Activated CD4-positive, alpha-beta T cell treated with anti-CD3 and anti-CD28 coated beads, Interleukin-2, amount 50 U/mL, for 24 hours (primary cell): ENCODE measurements around the gene C12orf43.
A peak's percentile ranks its signal among the peaks of the same experiment; 100 is the strongest.

Experiments
- DNase-seq, 2 donors: peaks; one replicate each; pipeline ENCODE4 v3.0.0-alpha.2; 2020; ENCODE audit warnings: low read depth in 1 of 2, low spot score in 1 of 2

The C12orf43 gene

DNA sequence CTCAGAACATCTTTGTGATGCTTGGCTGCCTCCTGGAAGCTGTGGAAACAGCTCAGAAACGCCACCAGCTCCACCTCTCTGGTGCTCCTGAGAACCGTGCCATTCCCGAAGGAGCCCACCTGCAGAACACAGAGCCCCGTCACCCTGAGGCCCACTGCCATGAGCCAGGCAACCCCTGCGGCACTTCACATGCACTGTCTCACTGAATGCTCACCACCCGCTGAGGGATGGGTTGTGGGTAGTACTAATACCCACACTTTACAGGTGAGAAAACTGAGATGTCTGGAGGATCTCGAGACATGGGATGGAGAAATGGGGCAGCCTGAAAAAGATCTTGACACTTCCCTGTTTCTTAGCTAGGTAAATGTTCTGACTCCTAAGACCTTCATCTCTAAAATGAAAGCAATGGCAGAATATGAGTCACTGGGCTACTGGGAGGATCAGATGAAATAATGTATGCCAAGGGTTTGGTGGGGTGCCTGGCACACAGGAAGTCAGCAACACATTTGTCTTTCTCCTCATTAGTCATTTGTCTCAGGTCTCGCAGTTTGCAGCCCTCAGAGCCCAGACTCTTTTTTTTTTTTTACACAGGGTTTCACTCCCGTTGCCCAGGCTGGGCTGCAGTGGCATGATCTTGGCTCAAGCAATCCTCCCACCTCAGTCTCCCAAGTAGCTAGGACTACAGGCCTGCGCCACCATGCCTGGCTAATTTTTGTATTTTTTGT is 17.5 kb upstream of the C12orf43 start:
- DNase-seq: peak in 1 of 2 donors; percentile 59

DNA sequence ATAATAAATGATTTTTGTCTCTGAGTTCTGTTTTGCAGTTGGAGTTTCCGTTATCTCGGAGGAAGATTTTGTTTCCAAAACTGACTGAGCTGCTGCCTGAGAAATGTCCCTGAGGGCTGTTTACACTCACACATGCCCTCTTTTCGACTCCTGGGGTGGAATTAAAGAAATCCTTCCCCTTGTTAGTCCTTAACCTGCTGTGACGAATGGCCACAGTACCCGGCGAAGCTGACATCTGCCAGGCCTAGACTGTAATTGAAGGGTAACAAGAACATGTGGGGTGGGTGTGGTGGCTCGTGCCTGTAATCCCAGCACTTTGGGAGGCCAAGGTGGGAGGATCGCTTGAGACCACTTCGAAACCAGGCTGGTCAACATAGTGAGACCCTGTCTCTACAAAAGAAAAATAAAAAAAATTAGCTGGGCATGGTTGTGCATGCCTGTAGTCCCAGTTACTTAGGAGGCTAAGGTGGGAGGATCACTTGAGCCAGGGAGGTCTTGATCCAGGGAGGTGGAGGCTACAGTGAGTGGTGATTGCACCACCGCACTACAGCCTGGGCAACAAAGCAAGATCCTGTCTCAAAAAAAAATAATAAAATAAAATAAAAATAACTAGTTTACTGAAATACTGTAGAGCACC is 14.4 kb upstream of the C12orf43 start:
- DNase-seq: no peak

DNA sequence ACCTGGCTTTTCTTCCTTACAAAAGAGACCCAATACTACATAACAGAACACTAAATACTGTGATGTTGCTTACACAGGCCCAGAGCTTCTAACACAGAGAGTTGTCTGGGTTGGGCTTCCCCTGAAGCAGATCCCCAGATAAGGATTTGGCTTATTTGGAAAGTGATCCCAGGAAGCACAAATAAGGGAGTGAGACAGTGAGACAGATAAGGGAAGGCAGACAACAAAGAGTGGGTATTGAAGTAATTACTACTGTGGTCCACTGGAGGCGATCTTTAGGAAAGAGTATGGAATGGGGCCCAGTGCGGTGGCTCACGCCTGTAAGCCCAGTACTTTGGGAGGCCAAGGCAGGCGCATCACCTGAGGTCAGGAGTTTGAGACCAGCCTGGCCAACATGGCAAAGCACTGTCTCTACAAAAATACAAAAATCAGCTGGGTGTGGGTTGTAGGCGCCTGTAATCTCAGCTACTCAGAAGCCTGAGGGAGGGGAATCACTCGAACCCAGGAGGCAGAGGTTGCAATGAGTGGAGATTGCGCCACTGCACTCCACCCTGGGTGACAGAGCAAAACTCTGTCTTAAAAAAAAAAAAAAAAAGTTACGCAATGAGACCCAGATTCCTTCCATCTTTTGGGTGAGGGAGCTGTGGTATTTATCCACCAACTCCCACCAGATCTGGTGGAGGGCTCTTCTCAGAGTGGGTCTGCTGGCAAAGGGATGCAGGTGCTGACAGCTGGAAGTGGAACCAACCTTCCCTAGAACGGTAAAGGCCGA is 10.2 kb upstream of the C12orf43 start:
- DNase-seq: no peak

DNA sequence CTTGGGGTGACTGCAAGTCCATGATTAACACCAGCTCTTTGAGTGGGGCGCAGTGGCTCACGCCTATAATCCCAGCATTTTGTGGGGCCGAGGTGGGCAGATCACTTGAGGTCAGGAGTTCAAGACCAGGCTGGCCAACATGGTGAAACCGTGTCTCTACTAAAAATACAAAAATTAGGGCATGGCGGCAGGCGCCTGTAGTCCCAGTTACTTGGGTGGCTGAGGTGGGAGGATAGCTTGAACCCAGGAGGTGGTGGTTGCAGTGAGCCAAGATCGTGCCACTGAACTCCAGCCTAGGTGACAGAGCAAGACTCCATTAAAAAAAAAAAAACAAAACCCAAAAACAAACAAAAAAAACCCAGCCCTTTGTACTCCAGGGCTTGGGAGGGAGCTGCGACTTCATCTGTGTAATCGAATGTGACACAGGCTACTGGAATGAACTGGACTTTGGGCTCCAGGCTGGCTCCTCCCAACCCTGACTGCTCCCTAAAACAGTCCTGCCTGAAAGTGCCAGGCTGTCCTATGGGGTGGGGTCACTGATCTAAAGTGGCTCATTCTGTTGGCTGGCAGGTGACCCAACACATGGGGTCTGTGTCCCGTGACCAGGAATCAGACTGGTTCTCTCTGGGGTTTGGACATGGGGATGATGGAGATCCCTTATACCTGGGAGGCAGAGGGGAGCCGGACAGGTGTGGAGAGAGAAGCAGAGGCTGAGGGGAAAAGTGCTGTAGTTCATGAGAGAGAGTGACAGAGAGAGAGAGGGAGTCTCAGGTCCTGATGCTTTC is 9.3 kb upstream of the C12orf43 start:
- no peak for DNase-seq

DNA sequence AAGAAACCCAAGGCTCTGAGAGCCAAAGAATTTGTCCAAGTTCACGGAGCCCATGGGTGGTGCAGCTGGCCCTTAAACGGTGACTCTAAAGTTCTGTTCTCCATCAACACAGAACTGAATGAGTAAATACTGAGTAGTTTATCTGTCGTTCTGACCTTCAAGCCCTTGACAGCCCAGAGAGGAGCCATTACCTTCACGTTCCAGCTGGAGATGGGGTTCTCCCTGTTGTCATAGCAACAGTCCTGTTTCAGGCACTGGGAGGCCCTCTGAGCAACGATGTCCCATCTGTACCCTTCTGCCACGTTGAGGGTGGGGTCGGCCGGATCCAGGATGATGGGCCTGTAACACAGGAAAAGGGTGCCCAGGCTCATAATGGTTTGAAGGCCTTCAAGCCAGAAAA is 7.5 kb upstream of the C12orf43 start:
- no peak for DNase-seq

DNA sequence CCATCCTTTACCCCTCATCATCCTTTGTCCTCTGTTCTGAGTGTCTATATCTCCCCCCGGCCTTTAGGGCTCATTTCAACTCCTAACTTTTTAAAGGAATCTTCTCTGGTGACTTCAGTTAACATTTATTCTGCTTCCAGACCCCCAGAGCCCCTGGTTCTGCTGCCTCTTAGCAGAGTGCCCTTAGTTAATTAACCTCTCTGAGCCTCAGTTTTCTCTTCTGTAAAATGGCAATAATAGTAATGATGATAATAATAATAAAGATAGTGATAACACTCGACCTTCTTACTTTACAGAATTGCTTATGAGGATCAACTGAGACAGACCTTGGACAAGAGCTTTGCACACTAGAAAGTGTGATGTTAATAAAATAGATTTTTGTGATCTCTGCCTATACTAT is 6.4 kb upstream of the C12orf43 start:
- DNase-seq: no peak

DNA sequence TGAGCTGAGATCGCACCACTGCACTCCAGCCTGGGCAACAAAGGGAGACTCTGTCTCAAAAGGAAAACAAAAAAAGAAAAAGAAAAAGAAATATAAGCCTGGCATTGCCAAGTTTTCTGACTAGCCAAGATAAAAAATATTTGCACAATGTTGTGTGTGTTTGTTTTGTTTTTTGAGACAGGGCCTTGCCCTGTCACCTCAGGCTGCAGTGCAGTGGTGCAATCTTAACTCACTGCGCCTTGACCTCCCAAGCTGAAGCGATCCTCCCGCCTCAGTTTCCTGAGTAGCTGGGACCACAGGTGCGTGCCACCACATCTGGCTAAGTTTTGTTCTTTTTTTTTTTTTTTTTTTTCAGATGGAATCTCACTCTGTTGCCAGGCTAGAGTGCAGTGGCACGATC is 5.5 kb upstream of the C12orf43 start:
- DNase-seq: no peak

DNA sequence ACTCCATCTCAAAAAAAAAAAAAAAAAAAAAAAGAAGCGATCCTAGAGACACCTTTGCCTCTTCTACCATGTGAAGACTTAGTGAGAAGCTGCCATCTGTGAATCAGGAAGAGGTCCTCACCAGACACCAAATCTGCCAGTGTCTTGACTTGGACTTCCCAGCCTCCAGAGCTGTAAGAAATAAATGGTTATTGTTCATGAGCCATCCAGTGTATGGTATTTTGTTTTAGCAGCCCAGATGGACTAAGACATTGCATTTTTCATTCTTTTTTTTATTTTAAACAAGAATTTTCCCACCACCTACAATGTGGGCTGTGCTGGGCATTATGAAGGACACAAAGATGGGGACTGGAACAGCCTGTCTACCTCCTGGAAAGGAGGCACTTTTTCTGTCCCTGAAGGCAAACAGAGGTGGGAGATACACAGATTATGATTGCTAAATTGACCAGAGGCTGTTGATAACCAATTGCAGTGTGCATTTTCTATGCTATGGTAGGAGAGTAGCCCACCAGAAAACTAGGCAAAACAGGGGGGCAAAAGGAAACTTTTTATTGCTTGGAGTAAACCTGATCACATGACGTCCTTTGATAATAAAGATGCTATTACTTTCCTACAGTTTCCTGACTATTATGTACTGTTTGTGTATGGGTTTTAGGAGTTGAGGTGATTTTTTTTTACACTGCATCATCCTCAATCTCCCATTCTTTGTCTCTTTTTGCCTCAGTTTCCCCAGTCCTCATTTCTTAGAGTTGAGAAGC is 2.8 kb upstream of the C12orf43 start:
- no peak for DNase-seq

DNA sequence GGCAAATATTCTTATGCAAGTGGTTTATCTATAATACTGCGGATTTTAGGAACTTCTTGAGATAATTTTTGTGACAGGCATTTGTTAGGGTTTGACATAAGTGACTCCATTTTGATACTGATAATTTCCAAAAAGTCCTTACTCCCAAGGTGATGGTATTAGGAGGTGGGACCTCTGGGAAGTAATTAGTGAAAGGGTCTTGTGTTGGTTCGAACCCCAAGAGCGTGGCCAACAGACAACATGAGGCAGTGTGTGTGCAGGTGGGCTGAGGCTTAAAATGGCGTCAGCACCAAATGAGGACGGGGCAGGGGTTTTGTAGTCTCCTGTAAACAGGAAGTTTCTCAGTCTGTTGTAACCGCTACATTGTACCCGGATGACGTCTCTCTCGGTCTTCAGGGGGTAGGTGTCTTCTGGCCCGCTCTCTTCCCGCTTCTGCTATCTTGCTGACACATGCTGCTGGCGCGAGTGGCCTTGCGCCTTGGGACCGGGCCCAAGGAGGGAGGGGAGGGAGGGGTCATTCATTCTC is 1.7 kb upstream of the C12orf43 start:
- DNase-seq: no peak

DNA sequence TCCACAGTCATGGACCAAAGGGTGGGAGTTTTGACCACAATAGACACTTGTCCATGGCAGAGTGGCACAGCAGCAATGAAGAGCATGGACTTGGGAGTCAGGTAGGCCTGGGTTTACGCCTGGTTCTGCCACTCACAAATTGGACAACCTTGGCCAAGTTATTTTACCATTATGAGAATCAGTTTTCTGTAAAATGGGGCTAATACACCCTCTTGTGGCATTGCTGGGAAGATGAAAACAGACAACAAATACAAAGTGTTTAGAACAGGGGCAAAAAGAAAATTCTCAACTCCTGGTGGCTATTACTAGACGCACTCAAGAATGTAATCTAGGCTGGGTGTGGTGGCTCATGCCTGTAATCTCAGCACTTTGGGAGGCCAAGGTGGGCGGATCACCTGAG is 2.6 kb downstream of the C12orf43 start:
- DNase-seq: no peak

DNA sequence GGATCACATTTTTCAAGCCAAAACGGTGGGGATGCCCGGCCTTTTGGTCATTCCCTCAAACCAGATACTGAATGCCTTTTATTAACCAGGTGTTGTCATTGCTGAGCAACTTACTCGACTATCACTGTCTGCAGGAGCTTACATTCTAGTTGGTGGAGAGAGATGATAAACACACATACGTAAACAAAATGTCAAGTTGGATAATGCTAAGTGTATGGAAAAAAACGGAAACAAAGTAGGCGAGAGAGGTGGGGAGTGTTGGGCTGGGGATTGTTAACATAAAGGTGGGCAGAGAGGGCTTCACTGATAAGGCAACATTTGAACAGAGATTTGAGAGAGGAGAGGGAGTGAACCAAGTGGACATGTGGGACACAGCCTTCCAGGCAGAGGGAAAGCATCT is 4.5 kb downstream of the C12orf43 start:
- DNase-seq: no peak

DNA sequence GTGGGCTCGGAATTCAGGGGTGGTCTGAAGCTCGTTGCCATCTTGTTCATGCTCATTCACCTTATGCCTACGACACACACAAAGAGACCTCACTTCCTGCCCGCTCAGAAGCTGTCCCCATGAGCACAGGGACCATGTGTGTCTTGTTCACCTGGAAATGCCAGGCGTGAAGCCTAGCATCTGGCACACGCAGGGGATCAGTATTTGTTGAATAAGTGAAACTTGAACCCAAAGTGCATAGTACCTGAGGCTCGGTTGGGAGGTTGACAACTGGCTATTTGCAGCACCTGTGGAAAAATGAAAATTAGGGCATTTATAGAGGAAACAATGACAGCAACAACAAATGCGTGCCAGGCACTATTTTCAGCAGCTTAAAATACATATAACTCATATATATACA is 5.4 kb downstream of the C12orf43 start:
- no peak for DNase-seq

DNA sequence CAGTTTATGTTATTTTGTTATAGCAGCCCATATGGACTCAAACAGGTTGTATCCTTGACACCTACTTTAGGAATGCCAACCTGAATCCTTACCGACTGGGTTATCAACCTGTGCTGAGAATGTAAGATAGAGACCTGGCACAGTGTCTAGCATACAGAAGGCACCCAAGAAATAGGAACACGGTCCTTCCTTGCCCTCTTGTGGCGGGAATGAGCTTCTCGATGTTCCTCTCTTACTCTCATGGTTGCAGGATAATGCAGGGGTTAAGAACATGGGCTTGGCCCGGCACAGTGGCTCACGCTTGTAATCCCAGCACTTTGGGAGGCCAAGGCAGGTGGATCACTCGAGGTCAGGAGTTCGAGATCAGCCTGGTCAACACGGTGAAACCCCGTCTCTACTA is 6.5 kb downstream of the C12orf43 start:
- no peak for DNase-seq

DNA sequence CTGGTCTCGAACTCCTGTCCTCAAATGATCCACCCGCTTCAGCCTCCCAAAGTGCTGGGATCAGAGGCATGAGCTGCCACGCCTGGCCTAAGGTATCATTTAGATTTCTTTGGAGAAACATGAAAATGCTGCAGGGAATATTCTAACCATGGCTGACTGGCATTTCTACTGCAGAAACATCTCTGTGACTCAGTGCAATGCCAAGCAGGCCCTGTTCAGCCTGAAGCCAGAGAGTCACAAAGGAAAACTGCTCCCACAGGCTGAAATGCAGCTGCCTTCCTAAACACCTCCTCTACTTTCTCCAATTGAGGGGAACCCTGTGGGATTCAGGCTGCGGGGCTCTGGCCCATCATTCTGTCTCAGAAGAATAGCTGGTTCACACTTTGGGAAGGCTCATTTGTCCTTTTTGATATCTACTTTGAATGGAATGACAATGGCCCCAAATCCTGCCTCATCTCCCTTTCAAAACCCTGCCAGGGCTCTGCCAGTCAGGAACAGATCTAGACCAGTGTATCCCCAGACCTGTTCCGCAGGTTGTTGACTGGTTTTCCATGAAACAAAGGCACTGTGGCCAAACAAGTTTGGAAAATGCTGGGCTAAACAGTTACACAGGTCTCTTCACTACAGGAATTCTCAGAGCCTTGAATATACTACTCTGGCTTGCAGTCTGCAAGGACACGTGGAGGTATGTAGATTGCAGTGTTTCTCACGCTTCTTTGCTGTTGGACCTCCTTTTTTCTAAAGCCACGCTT is 7.8 kb downstream of the C12orf43 start:
- DNase-seq: no peak

DNA sequence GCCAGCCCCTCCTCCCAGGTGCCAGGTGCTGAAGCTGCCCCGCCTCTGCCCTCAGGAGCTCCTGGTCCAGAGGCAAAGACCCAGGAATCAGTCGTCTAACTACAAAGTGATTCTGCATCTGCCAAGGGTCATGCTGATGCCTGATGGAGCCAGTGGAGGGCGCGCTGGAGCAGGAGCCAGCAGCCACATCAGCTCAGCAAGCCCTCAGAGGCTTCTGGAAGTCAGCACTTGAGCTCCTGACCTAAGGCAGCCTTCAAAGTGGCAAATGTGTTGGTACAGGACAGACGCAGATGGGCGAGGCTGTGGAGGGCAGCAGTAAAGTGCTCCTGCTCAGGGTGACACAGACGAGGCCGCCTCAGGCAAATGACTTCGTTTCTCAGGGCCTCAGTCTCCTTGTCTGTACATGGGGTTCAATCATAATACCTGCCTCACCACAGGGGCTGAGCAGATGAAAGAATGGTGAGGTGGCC is 10.9 kb downstream of the C12orf43 start:
- DNase-seq: peak; percentile 13 to 27

DNA sequence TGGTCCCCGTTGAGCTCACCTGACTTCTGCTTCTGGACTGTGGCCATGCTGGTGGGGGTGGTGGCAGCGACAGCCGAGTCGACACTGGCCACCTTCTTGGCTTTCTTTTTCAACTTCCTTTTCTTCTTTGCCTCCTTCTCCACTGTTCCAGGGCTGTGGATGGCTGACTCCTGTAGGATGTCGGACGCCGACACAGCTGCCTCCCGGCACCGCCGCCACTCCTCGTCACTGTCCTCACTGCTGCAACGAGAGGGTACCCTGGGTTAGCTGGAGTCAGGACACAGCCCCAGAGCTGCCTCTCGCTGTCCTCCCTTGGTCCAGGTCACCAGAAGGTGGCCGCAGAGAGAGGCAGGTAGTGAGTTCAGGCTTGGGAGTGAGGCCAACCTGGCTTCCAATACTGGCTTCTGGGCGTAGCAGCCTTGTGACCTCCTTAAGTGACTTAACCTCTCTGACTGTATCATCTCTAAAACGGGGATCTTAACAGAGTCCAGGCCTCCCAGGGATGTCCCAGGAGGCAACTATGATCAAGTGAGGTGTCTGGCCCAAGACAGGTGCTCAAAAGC is 12.0 kb downstream of the C12orf43 start:
- no peak for DNase-seq

DNA sequence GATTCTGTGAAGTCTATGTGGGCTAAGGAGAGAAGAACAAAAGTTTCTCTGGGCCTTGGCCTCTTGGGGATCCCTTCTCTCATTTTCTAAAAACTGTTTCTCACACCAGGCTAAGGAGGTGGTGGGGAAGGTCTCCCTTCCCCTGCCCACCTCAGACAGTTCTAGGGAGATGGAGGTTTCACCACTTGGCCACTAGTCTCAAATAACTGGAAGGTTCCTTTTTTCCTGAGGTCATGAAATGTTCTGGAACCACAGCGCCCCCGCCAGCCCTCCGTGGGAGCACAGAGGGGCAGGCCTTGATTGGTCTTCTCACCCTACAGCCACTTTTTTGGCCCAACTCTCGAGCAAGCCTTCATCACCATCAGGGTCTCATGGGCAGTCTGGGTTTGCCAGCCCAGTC is 12.6 kb downstream of the C12orf43 start:
- DNase-seq: no peak

DNA sequence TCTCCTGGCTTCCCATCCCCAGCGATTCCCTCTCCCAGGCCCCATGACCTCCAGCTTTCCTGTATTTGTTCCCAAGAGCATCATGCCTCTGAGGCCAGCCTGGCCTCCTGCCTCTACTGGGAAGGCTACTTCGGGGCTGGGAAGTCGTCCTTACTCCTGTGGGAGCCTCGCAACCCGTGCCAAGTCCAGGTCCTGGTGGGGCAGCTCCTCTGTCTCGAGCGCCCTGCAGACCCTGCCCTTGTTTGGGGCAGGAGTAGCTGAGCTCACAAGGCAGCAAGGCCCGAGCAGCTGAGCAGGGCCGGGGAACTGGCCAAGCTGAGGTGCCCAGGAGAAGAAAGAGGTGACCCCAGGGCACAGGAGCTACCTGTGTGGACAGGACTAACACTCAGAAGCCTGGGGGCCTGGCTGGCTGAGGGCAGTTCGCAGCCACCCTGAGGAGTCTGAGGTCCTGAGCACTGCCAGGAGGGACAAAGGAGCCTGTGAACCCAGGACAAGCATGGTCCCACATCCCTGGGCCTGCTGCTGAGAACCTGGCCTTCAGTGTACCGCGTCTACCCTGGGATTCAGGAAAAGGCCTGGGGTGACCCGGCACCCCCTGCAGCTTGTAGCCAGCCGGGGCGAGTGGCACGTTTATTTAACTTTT is 14.3 kb downstream of the C12orf43 start:
- DNase-seq: no peak

DNA sequence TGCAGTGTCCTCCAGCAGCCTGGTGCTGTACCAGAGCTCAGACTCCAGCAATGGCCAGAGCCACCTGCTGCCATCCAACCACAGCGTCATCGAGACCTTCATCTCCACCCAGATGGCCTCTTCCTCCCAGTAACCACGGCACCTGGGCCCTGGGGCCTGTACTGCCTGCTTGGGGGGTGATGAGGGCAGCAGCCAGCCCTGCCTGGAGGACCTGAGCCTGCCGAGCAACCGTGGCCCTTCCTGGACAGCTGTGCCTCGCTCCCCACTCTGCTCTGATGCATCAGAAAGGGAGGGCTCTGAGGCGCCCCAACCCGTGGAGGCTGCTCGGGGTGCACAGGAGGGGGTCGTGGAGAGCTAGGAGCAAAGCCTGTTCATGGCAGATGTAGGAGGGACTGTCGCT is 15.2 kb downstream of the C12orf43 start:
- no peak for DNase-seq
